Eye (tissue), 1 donor: ENCODE measurements around the gene MBIP.

Experiments used
- DNase-seq: peaks from one replicate; pipeline ENCODE4 v3.0.0-alpha.2; 2015

The MBIP gene

GRCh38 chr14:36260970-36261640 is 59.3 kb downstream of the MBIP start:
- DNase-seq = no peak

GRCh38 chr14:36258241-36258640 is 62.2 kb downstream of the MBIP start:
- no peak for DNase-seq

- no peak for DNase-seq
Observed at GRCh38 chr14:36256126-36256801, 64.2 kb downstream of the MBIP start.

- DNase-seq = peak; percentile 80
Observed at GRCh38 chr14:36254020-36254624, 66.3 kb downstream of the MBIP start.
